ENCODE data around the gene TPGS1. TPM values are rescaled to one million over a fixed set of nuclear protein-coding genes. Genes with fewer than 3 reads are reported as not detected.

TPGS1 gene, protein sequence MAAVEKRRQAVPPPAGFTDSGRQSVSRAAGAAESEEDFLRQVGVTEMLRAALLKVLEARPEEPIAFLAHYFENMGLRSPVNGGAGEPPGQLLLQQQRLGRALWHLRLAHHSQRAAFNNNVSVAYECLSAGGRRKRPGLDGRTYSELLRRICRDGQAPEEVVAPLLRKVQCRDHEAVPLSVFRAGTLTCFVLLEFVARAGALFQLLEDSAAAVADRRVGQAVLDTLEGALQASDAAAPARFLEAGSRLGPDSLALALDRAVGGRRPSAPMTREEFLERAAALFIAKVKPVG
- 13.6 and 15.7 TPM in 2 replicates for total RNA-seq

- Mint-ChIP-seq H3K4me1 (ENCODE audit: low read depth) (peaks cover 34% of the 10 kb centered on the region), H3K9me3 (no peaks in the 10 kb centered on the region)
- intact Hi-C loops (cut with micrococcal nuclease), result loop anchor here (1.0 to 10.0 kb wide), 5 partner anchors 19 to 243 kb away; partner anchors contain the start of genes BSG, CDC34 and MIER2
These were observed at the start of gene TPGS1 for GRCh38 chr19:507286-508203. Gene TPGS1 (plus strand): TSS chr19:507497. CDS start chr19:507507, 10 bp downstream.

DNA sequence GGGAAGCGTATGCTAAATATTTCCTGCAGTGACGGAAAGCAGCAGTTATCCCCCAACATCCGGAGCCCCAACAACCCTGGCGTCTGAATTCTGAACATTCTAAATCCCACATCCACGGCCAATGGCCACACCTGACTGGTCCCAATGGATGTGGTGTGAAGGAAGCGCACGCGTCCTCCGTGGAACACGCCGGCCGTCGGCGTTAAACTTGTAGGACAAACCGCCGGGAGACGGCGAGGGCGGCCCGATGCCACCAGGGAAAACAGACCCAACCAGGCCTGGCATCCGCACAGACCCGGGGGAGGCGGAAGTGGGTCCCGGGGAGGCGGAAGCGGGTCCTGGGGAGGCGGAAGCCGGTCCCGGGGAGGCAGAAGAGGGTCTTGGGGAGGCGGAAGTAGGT lies 49.7 kb upstream of the TPGS1 start:
- H3K27ac Mint-ChIP-seq, result no peak overlapping the region
- no peak for DNase-seq (ENCODE audit: low spot score)
- H3K4me1 Mint-ChIP-seq (ENCODE audit: low read depth), result no peaks in the 10 kb centered on the region
- peaks cover 12% of the 10 kb centered on the region for H3K27me3 Mint-ChIP-seq (ENCODE audit: low read depth)
- no peaks in the 10 kb centered on the region for H3K36me3 Mint-ChIP-seq (ENCODE audit: low read depth)
- intact Hi-C loops (cut with micrococcal nuclease), result no loop called here
- H3K4me3 Mint-ChIP-seq (ENCODE audit: low read depth), result no peak overlapping the region
- H3K9me3 Mint-ChIP-seq, result no peaks in the 10 kb centered on the region

More at GRCh38 chr19:507286-508203, at the start of gene TPGS1:
- peak within 1 kb of the TSS; percentile 88 for H3K4me3 Mint-ChIP-seq (ENCODE audit: low read depth)
- peak within 1 kb of the TSS; percentile 99 for H3K27ac Mint-ChIP-seq
- peaks cover 11% of the 10 kb centered on the region for H3K36me3 Mint-ChIP-seq (ENCODE audit: low read depth)
- H3K27me3 Mint-ChIP-seq (ENCODE audit: low read depth), result no peaks in the 10 kb centered on the region
- DNase-seq (ENCODE audit: low spot score), result peak; percentile 73

GRCh38 chr19:458091-459042 lies 48.9 kb upstream of the TPGS1 start:
- Mint-ChIP-seq H3K4me3 (ENCODE audit: low read depth) (no peak overlapping the region), H3K4me1 (ENCODE audit: low read depth) (no peaks in the 10 kb centered on the region)
- intact Hi-C loops (cut with micrococcal nuclease), result no loop called here

GRCh38 chr19:459724-460511 lies 47.4 kb upstream of the TPGS1 start:
- Mint-ChIP-seq H3K9me3 (peaks cover 5% of the 10 kb centered on the region), H3K27me3 (ENCODE audit: low read depth) (peaks cover 15% of the 10 kb centered on the region), H3K27ac (no peak overlapping the region), H3K4me3 (ENCODE audit: low read depth) (peak overlapping the region; percentile 21), H3K4me1 (ENCODE audit: low read depth) (no peaks in the 10 kb centered on the region), H3K36me3 (ENCODE audit: low read depth) (no peaks in the 10 kb centered on the region)
- intact Hi-C loops (cut with micrococcal nuclease), result no loop called here
- DNase-seq (ENCODE audit: low spot score), result no peak

More at GRCh38 chr19:458091-459042, 48.9 kb upstream of the TPGS1 start:
- Mint-ChIP-seq H3K27me3 (ENCODE audit: low read depth) (peaks cover 15% of the 10 kb centered on the region), H3K27ac (no peak overlapping the region), H3K9me3 (no peaks in the 10 kb centered on the region), H3K36me3 (ENCODE audit: low read depth) (no peaks in the 10 kb centered on the region)
- no peak for DNase-seq (ENCODE audit: low spot score)

DNA sequence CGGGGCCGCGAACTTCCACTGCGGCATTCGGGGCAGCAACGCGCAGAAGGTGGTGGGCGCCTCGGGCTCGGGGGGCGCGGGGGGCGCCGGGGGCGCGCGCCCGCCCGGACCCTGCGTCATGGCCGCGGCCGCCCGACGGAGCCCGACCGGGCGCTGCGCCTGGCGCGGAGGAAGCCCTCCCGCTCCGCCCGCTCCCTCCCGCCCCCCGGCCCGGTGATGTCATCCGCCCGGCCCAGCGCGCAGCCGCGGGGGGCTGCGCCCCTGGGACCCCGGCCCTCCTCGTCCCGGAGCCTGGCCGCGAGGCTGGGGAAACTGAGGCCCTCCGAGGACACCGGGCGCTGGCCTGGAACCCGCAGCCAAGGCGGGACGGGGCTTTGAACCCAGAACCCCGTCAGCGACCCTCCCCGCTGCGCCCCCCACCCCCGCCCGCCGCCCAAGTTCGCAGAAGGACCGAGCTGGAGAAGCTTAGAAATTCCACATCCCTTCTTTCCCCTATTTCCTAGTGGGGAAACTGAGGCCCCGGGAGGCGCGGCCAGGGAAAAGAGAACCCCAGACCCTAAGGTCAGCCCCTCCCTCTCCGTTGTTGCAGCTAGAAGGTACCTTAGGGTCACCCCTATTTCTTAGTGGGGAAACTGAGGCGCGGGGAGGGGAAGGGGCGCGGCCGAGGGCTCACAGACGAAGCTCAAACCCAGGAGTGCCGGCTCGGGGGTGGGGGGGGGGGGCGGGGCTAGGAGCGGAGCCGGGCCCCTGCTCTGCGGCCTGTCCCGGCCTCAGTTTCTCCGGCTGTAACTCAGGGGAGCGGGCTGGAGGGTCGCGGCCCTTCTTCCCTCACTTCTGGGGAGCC lies 46.2 kb upstream of the TPGS1 start, which contains the start of gene SHC2:
Gene SHC2, minus strand, starts transcription at position 157 of the 844 bp plus-strand sequence. Its CDS starts 37 bp downstream, at position 120.
- Mint-ChIP-seq H3K9me3 (peaks cover 11% of the 10 kb centered on the region), H3K4me3 (ENCODE audit: low read depth) (peak within 1 kb of the TSS; percentile 21)

GRCh38 chr19:461721-462551 lies 45.4 kb upstream of the TPGS1 start:
- Mint-ChIP-seq H3K27me3 (ENCODE audit: low read depth) (peaks cover 15% of the 10 kb centered on the region), H3K36me3 (ENCODE audit: low read depth) (no peaks in the 10 kb centered on the region), H3K9me3 (peaks cover 11% of the 10 kb centered on the region), H3K4me1 (ENCODE audit: low read depth) (no peaks in the 10 kb centered on the region), H3K27ac (no peak overlapping the region), H3K4me3 (ENCODE audit: low read depth) (peak overlapping the region; percentile 21)
- intact Hi-C loops (cut with micrococcal nuclease), result no loop called here
- no peak for DNase-seq (ENCODE audit: low spot score)

More for the DNA sequence above, 46.2 kb upstream of the TPGS1 start, which contains the start of gene SHC2:
- H3K27ac Mint-ChIP-seq, result no peak within 1 kb of the TSS
- no peaks in the 10 kb centered on the region for H3K36me3 Mint-ChIP-seq (ENCODE audit: low read depth)
- peaks cover 15% of the 10 kb centered on the region for H3K27me3 Mint-ChIP-seq (ENCODE audit: low read depth)
- intact Hi-C loops (cut with micrococcal nuclease), result no loop called here
- H3K4me1 Mint-ChIP-seq (ENCODE audit: low read depth), result no peaks in the 10 kb centered on the region
- DNase-seq (ENCODE audit: low spot score), result no peak

GRCh38 chr19:463483-464207 lies 43.7 kb upstream of the TPGS1 start:
- Mint-ChIP-seq H3K9me3 (peaks cover 11% of the 10 kb centered on the region), H3K27ac (no peak overlapping the region), H3K36me3 (ENCODE audit: low read depth) (no peaks in the 10 kb centered on the region), H3K4me1 (ENCODE audit: low read depth) (no peaks in the 10 kb centered on the region), H3K4me3 (ENCODE audit: low read depth) (no peak overlapping the region), H3K27me3 (ENCODE audit: low read depth) (peaks cover 15% of the 10 kb centered on the region)
- DNase-seq (ENCODE audit: low spot score), result no peak
- intact Hi-C loops (cut with micrococcal nuclease), result no loop called here

DNA sequence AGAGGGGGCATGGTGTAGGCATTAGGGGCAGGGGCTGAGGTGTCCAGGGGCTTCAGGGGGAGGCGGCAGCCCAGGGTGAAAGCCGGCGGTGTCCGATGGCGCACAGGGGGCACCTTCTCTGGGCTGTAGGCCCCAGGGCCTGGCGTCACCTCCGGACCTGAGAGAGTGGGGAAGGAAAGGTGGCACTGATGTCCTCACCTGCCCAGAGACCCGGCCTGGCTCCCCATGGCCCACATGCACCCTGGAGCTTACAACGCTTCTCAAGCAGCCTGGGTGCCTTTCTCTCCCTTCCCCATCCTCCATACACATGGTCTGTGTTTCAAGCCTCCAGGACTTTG lies 43.1 kb upstream of the TPGS1 start:
- DNase-seq (ENCODE audit: low spot score), result no peak
- H3K27ac Mint-ChIP-seq, result no peak overlapping the region
- H3K9me3 Mint-ChIP-seq, result peaks cover 11% of the 10 kb centered on the region
- no peak overlapping the region for H3K4me3 Mint-ChIP-seq (ENCODE audit: low read depth)
- no peaks in the 10 kb centered on the region for H3K36me3 Mint-ChIP-seq (ENCODE audit: low read depth)
- no peaks in the 10 kb centered on the region for H3K4me1 Mint-ChIP-seq (ENCODE audit: low read depth)
- H3K27me3 Mint-ChIP-seq (ENCODE audit: low read depth), result peaks cover 15% of the 10 kb centered on the region
- intact Hi-C loops (cut with micrococcal nuclease), result no loop called here

- intact Hi-C loops (cut with micrococcal nuclease), result no loop called here
- Mint-ChIP-seq H3K27ac (no peak overlapping the region), H3K4me3 (ENCODE audit: low read depth) (no peak overlapping the region), H3K27me3 (ENCODE audit: low read depth) (peaks cover 9% of the 10 kb centered on the region), H3K4me1 (ENCODE audit: low read depth) (no peaks in the 10 kb centered on the region), H3K9me3 (peaks cover 11% of the 10 kb centered on the region), H3K36me3 (ENCODE audit: low read depth) (no peaks in the 10 kb centered on the region)
- DNase-seq (ENCODE audit: low spot score), result no peak
These were observed 42.1 kb upstream of the TPGS1 start for GRCh38 chr19:465056-465816.

Measured in activated T-helper 2 cell treated with anti-CD3 and anti-CD28 coated beads, Interferon-gamma antibody, Interleukin-2, Interleukin-4, amounts not matched to agents 10 μg/mL and 5 μg/mL and 100 μg/mL, durations not matched to agents 14 hours and 24 hours and 36 hours (primary cell).